Adipocyte (in vitro differentiated cells): ENCODE measurements around the gene FADD.
A peak's percentile ranks its signal among the peaks of the same experiment; 100 is the strongest.

Experiments used
- DNase-seq: peaks from one replicate; pipeline ENCODE4 v3.0.0-alpha.2; 2015; ENCODE audit warnings: low read depth
- H3K27me3 ChIP-seq: replicated peaks from 2 replicates; pipeline ENCODE4 v1.7.0; 2013; ENCODE audit warnings: mild to moderate bottlenecking, low read length, moderate library complexity; ENCODE audit not compliant: control insufficient read depth, insufficient read depth
- H3K36me3 ChIP-seq: 2 replicates; pipeline ENCODE4 v1.7.0; 2013; ENCODE audit warnings: low read length, mild to moderate bottlenecking, moderate library complexity; ENCODE audit not compliant: control insufficient read depth, insufficient read depth, severe bottlenecking
- H3K4me1 ChIP-seq: 2 replicates; pipeline ENCODE4 v1.7.0; 2013; ENCODE audit warnings: mild to moderate bottlenecking, low read length, moderate library complexity; ENCODE audit not compliant: control insufficient read depth, insufficient read depth
- H3K4me3 ChIP-seq: 2 replicates; pipeline ENCODE4 v1.7.0; 2013; ENCODE audit warnings: mild to moderate bottlenecking, low read length, moderate library complexity
- H3K9ac ChIP-seq: 2 replicates; pipeline ENCODE4 v1.7.0; 2013; ENCODE audit warnings: mild to moderate bottlenecking, low read length, moderate library complexity
- H3K9me3 ChIP-seq: 2 replicates; pipeline ENCODE4 v1.7.0; 2013; ENCODE audit warnings: mild to moderate bottlenecking, low read length, moderate library complexity; ENCODE audit not compliant: control insufficient read depth

Gene FADD

GRCh38 chr11:70226183-70226582 is 23.1 kb downstream of the FADD start:
- Histone ChIP-seq H3K9ac (peak overlapping the region; percentile 49), H3K4me1 (peaks cover 25% of the 10 kb centered on the region), H3K36me3 (no peaks in the 10 kb centered on the region), H3K9me3 (no peaks in the 10 kb centered on the region), H3K4me3 (no peak overlapping the region), H3K27me3 (no peaks in the 10 kb centered on the region)
- DNase-seq, result no peak

- Histone ChIP-seq H3K27me3 (no peaks in the 10 kb centered on the region), H3K4me1 (peaks cover 25% of the 10 kb centered on the region), H3K9ac (no peak overlapping the region), H3K36me3 (no peaks in the 10 kb centered on the region), H3K4me3 (no peak overlapping the region), H3K9me3 (no peaks in the 10 kb centered on the region)
- no peak for DNase-seq
Observed at GRCh38 chr11:70226967-70227366, 23.9 kb downstream of the FADD start.

DNA sequence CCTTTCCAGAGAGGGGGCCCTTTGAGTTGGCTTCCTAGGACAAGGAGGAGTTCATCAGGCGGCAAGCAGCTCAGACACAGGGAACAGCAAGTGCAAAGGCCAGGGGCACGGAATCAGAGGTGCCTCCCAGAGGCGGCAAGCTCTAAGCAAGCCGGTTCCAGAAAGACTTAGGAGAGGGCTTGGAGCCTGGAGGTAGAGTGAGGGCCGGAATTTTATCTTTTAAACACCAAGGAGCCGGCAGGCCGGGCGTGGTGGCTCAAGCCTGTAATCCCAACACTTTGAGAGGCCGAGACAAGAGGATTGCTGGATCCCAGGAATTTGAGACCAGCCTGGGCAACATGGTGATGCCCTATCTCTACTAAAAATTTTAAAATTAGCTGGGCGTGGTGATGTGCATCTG is 26.6 kb downstream of the FADD start:
- DNase-seq, result no peak
- peaks cover 9% of the 10 kb centered on the region for H3K9me3 ChIP-seq
- H3K27me3 ChIP-seq, result no peaks in the 10 kb centered on the region
- no peaks in the 10 kb centered on the region for H3K36me3 ChIP-seq
- H3K9ac ChIP-seq, result no peak overlapping the region
- H3K4me1 ChIP-seq, result peaks cover 25% of the 10 kb centered on the region
- no peak overlapping the region for H3K4me3 ChIP-seq

DNA sequence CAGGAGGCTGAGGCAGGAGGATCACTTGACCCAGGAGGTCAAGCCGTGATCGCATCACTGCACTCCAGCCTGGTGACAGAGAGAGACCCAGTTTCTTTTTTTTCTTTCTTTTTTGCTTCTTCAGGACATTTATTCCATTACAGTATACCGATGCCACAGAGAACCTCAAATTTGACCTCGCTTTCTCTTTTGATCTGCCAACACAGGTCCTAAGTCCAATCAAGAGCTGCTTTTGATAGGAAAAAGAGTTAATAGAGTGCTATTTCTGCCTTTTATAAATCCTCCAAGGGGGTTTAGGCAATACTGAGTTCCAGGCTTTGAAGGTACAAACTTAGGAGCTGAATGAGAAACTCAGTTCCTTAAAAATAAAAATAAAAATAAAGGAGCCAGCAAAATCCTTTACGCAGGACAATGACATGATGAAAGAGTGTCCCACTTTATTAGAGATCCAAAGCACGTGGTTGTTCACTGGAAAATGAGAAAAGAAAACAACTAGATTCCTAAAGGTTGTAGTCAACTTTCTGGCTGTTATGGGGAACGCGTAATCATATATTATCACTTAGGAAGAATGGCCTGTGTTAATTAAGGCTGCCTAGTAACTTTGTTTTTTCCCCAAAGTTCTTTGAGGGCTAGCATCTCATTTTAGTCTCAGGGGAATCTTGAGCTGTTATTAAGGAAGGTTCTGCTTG is 27.2 kb downstream of the FADD start:
- no peaks in the 10 kb centered on the region for H3K27me3 ChIP-seq
- H3K9me3 ChIP-seq, result peaks cover 9% of the 10 kb centered on the region
- no peak overlapping the region for H3K9ac ChIP-seq
- DNase-seq, result no peak
- H3K4me1 ChIP-seq, result peaks cover 23% of the 10 kb centered on the region
- no peaks in the 10 kb centered on the region for H3K36me3 ChIP-seq
- no peak overlapping the region for H3K4me3 ChIP-seq

DNA sequence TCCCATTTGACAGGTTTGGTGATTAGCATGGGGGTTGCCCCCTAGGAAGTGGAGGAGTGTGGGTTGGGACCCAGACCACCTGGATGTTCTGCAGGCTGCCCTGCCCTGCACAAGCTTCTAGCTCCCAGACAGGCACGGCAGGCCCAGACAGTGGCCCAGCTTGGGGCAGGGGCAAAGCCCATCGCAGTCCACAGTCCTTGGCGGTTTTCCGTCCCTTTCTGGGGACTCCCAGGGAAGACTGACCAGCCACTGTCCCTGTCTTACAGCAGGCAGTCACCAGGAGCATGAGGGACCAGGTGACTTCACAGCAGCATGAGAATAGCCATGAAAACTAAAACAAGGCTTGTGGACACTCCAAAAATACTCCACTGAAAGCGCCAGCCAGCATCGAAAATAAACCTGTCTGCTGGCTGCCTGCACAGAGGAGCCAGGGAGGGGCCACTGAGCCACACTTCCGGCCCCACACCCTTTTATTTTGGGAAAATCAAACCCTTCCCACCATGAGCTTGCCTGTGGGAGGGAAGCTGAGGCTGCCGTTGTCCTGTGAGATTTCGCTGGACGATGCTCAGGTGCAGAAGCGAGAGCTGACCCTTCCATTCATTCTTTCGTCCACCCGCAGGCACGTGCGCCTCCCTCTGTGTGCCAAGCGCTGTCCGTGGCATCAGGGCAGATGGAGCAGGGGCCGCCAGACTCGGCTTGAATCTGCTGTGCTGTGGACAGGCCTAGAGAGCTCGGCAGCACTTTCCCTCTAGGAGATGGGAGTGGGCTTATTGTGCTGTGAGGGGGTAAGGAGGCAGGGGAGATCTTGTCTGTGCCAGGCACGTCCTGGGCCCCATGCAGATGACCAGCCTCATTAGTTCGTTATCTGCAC is 28.0 kb downstream of the FADD start:
- H3K9me3 ChIP-seq, result peaks cover 9% of the 10 kb centered on the region
- DNase-seq, result no peak
- no peaks in the 10 kb centered on the region for H3K36me3 ChIP-seq
- H3K4me3 ChIP-seq, result no peak overlapping the region
- H3K4me1 ChIP-seq, result peaks cover 16% of the 10 kb centered on the region
- no peak overlapping the region for H3K9ac ChIP-seq
- no peaks in the 10 kb centered on the region for H3K27me3 ChIP-seq

DNA sequence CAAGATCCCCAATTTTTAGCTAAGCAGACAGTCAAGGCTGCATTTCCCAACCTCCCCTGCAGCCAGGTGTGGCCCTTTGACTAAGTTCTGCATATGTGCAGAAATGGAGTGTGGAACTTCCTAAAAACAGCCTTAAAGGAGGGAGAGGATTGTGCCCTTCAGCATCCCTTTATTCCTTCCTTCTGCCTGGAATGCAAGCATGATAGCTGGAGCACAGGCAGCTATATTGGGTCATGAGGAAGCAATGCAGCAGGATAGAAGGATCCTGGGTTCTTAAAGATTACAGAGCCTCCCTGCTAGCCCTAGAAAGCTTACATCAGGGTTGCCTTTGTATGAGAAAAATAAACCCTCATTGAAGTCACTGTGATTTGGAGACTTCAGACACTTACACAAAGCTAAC is 29.9 kb downstream of the FADD start:
- Histone ChIP-seq H3K4me1 (peaks cover 8% of the 10 kb centered on the region), H3K36me3 (no peaks in the 10 kb centered on the region), H3K27me3 (no peaks in the 10 kb centered on the region), H3K9me3 (peaks cover 9% of the 10 kb centered on the region), H3K9ac (no peak overlapping the region), H3K4me3 (no peak overlapping the region)
- DNase-seq, result no peak

DNA sequence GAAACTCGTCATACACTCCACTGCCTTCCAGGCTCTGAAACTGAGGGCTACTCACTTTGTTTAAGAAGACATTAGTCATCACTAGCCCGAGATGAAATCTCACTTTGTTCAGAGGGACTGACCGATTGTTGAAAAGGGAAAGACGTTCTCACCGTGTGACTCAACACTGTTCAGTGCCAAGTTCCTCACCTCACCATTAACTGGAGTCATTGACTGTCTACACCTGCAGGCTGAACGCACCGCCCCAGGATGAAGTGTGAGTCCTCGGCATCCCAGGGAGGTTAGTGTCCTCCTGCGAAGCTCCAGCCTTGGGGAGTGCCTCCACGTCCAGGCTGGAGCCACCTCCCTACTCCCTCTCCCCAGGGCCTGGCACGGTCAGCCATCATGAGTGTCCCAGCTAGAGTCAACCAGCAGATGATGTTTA is 30.4 kb downstream of the FADD start:
- Histone ChIP-seq H3K27me3 (no peaks in the 10 kb centered on the region), H3K36me3 (no peaks in the 10 kb centered on the region), H3K9me3 (peaks cover 9% of the 10 kb centered on the region), H3K4me3 (no peak overlapping the region), H3K4me1 (peaks cover 8% of the 10 kb centered on the region), H3K9ac (no peak overlapping the region)
- DNase-seq, result peak; percentile 32

DNA sequence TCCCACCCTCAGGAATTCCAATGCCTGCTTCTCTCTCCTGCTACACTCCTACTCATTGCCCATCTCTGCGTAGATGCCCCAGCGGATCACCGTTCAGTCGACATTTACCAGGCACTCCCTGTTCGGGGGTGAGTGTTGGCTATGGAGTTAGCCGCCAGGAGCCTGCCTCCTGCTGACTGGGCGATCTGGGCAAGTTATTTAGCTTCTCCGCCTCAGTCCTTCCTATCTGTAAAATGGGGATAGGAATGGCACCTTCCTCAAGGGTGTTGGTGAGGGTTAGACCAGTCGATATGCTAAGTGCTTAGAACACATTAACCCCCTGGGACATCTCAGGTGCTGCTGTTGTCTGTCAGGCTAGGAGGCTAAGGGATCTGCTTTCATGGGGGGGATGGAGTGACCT is 30.9 kb downstream of the FADD start:
- peaks cover 9% of the 10 kb centered on the region for H3K9me3 ChIP-seq
- H3K4me3 ChIP-seq, result no peak overlapping the region
- H3K9ac ChIP-seq, result no peak overlapping the region
- H3K4me1 ChIP-seq, result peaks cover 8% of the 10 kb centered on the region
- H3K36me3 ChIP-seq, result no peaks in the 10 kb centered on the region
- no peaks in the 10 kb centered on the region for H3K27me3 ChIP-seq
- DNase-seq, result no peak

- peaks cover 30% of the 10 kb centered on the region for H3K4me1 ChIP-seq
- H3K4me3 ChIP-seq, result no peak overlapping the region
- H3K9ac ChIP-seq, result no peak overlapping the region
- H3K9me3 ChIP-seq, result no peaks in the 10 kb centered on the region
- no peak for DNase-seq
- no peaks in the 10 kb centered on the region for H3K27me3 ChIP-seq
- no peaks in the 10 kb centered on the region for H3K36me3 ChIP-seq
Observed at GRCh38 chr11:70240337-70240736, 37.2 kb downstream of the FADD start.

DNA sequence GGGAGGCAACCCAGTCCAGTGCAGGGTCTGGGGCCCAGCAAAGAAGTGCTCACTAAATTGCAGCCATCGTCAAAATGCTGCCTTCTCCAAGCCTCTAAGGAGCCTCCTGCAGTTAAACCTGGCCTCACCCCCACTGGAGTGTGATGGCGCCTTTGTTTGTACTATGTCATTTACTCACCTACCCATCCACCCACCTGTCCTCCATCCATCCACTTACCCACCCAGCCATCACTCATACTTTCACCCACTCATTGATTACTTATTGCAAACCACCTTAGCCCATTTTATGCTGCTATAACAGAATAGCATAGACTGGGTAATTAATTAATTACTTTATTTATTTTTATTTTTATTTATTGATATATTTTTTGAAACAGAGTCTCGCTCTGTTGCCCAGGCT is 38.6 kb downstream of the FADD start:
- Histone ChIP-seq H3K9ac (no peak overlapping the region), H3K36me3 (no peaks in the 10 kb centered on the region), H3K27me3 (no peaks in the 10 kb centered on the region), H3K4me1 (peaks cover 31% of the 10 kb centered on the region), H3K4me3 (no peak overlapping the region), H3K9me3 (no peaks in the 10 kb centered on the region)
- no peak for DNase-seq

DNA sequence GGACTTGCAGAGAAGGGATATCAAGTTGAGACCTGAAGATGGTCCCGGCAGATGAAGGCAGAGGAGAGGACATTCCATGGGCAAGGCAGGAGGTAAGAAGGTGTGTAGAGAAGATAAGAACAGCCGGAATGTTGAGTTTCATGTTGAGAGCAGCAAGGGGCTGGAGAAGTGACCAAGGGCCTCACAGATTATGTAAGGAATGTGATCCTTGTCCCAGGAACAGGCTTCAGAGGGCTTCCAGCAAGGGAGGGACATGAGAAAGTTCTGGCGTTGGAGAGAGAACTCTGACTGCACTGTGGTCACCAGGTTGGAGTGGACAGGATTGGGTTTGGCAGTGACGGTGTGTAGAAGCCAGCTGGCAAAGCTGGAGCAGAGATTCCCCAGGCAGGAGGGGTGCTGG is 39.8 kb downstream of the FADD start:
- peaks cover 39% of the 10 kb centered on the region for H3K4me1 ChIP-seq
- H3K9ac ChIP-seq, result no peak overlapping the region
- H3K4me3 ChIP-seq, result no peak overlapping the region
- no peaks in the 10 kb centered on the region for H3K36me3 ChIP-seq
- no peak for DNase-seq
- no peaks in the 10 kb centered on the region for H3K27me3 ChIP-seq
- H3K9me3 ChIP-seq, result no peaks in the 10 kb centered on the region
